OCI-LY3 (cell line): ENCODE measurements around the gene CTSL.

Source experiments
- CTCF ChIP-seq: fragments of 200-600, 300-600 bp; sonication (generic); IDR thresholded peaks from 2 replicates; pipeline ENCODE4 v1.5.1; 2014; ENCODE audit warnings: antibody characterized with exemption, low read length, low read depth
- EZH2phosphoT487 ChIP-seq: fragments of 200-600 bp; shearing (Covaris generic); IDR thresholded peaks from 2 replicates; pipeline ENCODE4 v1.6.1; 2018; ENCODE audit warnings: antibody characterized with exemption, mixed run types, low read depth

GRCh38 chr9:87720173-87720572 is 5.7 kb upstream of the CTSL start:
- TF ChIP-seq CTCF (no peak), EZH2phosphoT487 (no peak)
